Loucy (cell line): ENCODE results near the gene CTNND2.

Source experiments
- EZH2phosphoT487 ChIP-seq: fragments of 200-600 bp; IDR thresholded peaks from 2 replicates; pipeline ENCODE4 v1.6.1; 2018; ENCODE audit warnings: antibody characterized with exemption, mild to moderate bottlenecking, moderate library complexity, borderline replicate concordance
- TF ChIP-seq, protein P1 (sequence below): fragments of 200-600 bp; sonication (generic); conservative IDR thresholded peaks from 2 replicates; pipeline ENCODE4 v1.5.1; 2014; ENCODE audit warnings: mild to moderate bottlenecking, antibody characterized with exemption, low read length

DNA sequence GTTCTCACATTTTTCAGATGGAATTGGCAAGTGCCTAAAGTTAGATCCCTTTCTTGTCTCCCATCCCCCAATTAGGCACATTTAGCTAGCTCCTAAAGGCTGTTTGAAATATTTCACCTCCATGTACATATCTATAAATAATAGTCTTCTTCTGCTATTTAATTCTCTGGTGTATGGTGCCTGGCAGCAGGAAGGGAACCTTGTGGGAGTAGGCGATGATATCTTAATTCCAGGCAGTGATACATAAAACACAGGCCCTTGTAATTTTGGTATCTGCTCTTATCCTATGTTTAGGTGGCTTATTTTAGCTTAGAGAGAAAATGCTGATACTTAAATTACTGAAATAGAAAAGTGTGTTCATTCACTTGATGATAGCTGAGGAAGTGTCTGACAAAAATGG is 880.3 kb downstream of the CTNND2 start:
- TF ChIP-seq, protein P1, sequence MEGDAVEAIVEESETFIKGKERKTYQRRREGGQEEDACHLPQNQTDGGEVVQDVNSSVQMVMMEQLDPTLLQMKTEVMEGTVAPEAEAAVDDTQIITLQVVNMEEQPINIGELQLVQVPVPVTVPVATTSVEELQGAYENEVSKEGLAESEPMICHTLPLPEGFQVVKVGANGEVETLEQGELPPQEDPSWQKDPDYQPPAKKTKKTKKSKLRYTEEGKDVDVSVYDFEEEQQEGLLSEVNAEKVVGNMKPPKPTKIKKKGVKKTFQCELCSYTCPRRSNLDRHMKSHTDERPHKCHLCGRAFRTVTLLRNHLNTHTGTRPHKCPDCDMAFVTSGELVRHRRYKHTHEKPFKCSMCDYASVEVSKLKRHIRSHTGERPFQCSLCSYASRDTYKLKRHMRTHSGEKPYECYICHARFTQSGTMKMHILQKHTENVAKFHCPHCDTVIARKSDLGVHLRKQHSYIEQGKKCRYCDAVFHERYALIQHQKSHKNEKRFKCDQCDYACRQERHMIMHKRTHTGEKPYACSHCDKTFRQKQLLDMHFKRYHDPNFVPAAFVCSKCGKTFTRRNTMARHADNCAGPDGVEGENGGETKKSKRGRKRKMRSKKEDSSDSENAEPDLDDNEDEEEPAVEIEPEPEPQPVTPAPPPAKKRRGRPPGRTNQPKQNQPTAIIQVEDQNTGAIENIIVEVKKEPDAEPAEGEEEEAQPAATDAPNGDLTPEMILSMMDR: no peak
- no peak for TF ChIP-seq EZH2phosphoT487
